T-helper 1 cell treated with Interleukin-12 subunit alpha and Interleukin-12 subunit beta and Interleukin-4 antibody, amounts not matched to agents 30 μg/mL and 1 μg/mL, for 36 hours (primary cell): ENCODE measurements around the gene BTG2.
A peak's percentile ranks its signal among the peaks of the same experiment; 100 is the strongest.
"Not testable (repeated sequence)": the region's sequence is repeated elsewhere in the genome, so short reads cannot be mapped to it uniquely, and the experiment has no call there.

Experiments used
- H3K27ac Mint-ChIP-seq: one replicate; pipeline ENCODE4 v1.8.0; 2021; ENCODE audit warnings: mild to moderate bottlenecking, mixed read lengths
- H3K27me3 Mint-ChIP-seq: one replicate; pipeline ENCODE4 v1.8.0; 2021; ENCODE audit warnings: low read depth, mixed read lengths
- H3K36me3 Mint-ChIP-seq: one replicate; pipeline ENCODE4 v1.8.0; 2021; ENCODE audit warnings: low read depth, mixed read lengths
- H3K4me1 Mint-ChIP-seq: one replicate; pipeline ENCODE4 v1.8.0; 2021; ENCODE audit warnings: low read depth, mixed read lengths
- H3K4me3 Mint-ChIP-seq: one replicate; pipeline ENCODE4 v1.8.0; 2021; ENCODE audit warnings: mild to moderate bottlenecking, moderate library complexity, mixed read lengths
- H3K9me3 Mint-ChIP-seq: one replicate; pipeline ENCODE4 v1.8.0; 2021; ENCODE audit warnings: mixed read lengths

The BTG2 gene

GRCh38 chr1:203304919-203305808 lies at the start of gene BTG2:
BTG2 (plus strand) TSS chr1:203305519; CDS start chr1:203305607, 88 bp downstream.
- peaks cover 46% of the 10 kb centered on the region for H3K36me3 Mint-ChIP-seq
- H3K27ac Mint-ChIP-seq = peak within 1 kb of the TSS; percentile 95
- peak within 1 kb of the TSS; percentile 97 for H3K4me3 Mint-ChIP-seq
- H3K9me3 Mint-ChIP-seq = no peaks in the 10 kb centered on the region
- H3K4me1 Mint-ChIP-seq = peaks cover 62% of the 10 kb centered on the region
- no peaks in the 10 kb centered on the region for H3K27me3 Mint-ChIP-seq

GRCh38 chr1:203256636-203257035 lies 48.7 kb upstream of the BTG2 start:
- not testable (repeated sequence) for H3K36me3 Mint-ChIP-seq, H3K27ac Mint-ChIP-seq, H3K9me3 Mint-ChIP-seq, H3K4me3 Mint-ChIP-seq, H3K4me1 Mint-ChIP-seq
- peaks cover 54% of the 10 kb centered on the region for H3K27me3 Mint-ChIP-seq

GRCh38 chr1:203263496-203263895 lies 41.8 kb upstream of the BTG2 start:
- Mint-ChIP-seq H3K36me3 (no peaks in the 10 kb centered on the region), H3K9me3 (no peaks in the 10 kb centered on the region), H3K27me3 (peaks cover 27% of the 10 kb centered on the region), H3K4me3 (no peak overlapping the region), H3K4me1 (peaks cover 9% of the 10 kb centered on the region), H3K27ac (no peak overlapping the region)

- Mint-ChIP-seq H3K4me1 (peaks cover 9% of the 10 kb centered on the region), H3K27me3 (peaks cover 26% of the 10 kb centered on the region), H3K27ac (no peak overlapping the region), H3K9me3 (no peaks in the 10 kb centered on the region), H3K36me3 (no peaks in the 10 kb centered on the region), H3K4me3 (no peak overlapping the region)
These were observed 41.2 kb upstream of the BTG2 start for GRCh38 chr1:203264052-203264501.

- Mint-ChIP-seq H3K36me3 (no peaks in the 10 kb centered on the region), H3K4me1 (peaks cover 9% of the 10 kb centered on the region), H3K27ac (no peak overlapping the region), H3K9me3 (no peaks in the 10 kb centered on the region), H3K4me3 (no peak overlapping the region), H3K27me3 (peaks cover 17% of the 10 kb centered on the region)
These were observed 39.8 kb upstream of the BTG2 start for GRCh38 chr1:203265541-203265940.

GRCh38 chr1:203266140-203266539 lies 39.2 kb upstream of the BTG2 start:
- H3K4me3 Mint-ChIP-seq, H3K27ac Mint-ChIP-seq, H3K36me3 Mint-ChIP-seq, H3K9me3 Mint-ChIP-seq: not testable (repeated sequence)
- Mint-ChIP-seq H3K27me3 (peaks cover 11% of the 10 kb centered on the region), H3K4me1 (peaks cover 13% of the 10 kb centered on the region)

- H3K27ac Mint-ChIP-seq = peak overlapping the region; percentile 74
These were observed 37.9 kb upstream of the BTG2 start for GRCh38 chr1:203267347-203267846.

GRCh38 chr1:203267912-203268311 lies 37.4 kb upstream of the BTG2 start:
- H3K36me3 Mint-ChIP-seq = no peaks in the 10 kb centered on the region
- peak overlapping the region; percentile 84 for H3K4me3 Mint-ChIP-seq
- H3K27me3 Mint-ChIP-seq = no peaks in the 10 kb centered on the region
- H3K4me1 Mint-ChIP-seq = peaks cover 21% of the 10 kb centered on the region
- no peaks in the 10 kb centered on the region for H3K9me3 Mint-ChIP-seq
- peak overlapping the region; percentile 74 for H3K27ac Mint-ChIP-seq

More at GRCh38 chr1:203267347-203267846, 37.9 kb upstream of the BTG2 start:
- H3K4me1 Mint-ChIP-seq = peaks cover 21% of the 10 kb centered on the region
- H3K27me3 Mint-ChIP-seq = peaks cover 2% of the 10 kb centered on the region
- H3K36me3 Mint-ChIP-seq = no peaks in the 10 kb centered on the region
- peak overlapping the region; percentile 84 for H3K4me3 Mint-ChIP-seq
- no peaks in the 10 kb centered on the region for H3K9me3 Mint-ChIP-seq

GRCh38 chr1:203268901-203269653 lies 36.2 kb upstream of the BTG2 start:
- H3K27me3 Mint-ChIP-seq = no peaks in the 10 kb centered on the region
- no peak overlapping the region for H3K27ac Mint-ChIP-seq

GRCh38 chr1:203269654-203270020 lies 35.7 kb upstream of the BTG2 start:
- no peaks in the 10 kb centered on the region for H3K27me3 Mint-ChIP-seq
- H3K4me3 Mint-ChIP-seq = no peak overlapping the region
- peaks cover 32% of the 10 kb centered on the region for H3K4me1 Mint-ChIP-seq
- no peaks in the 10 kb centered on the region for H3K9me3 Mint-ChIP-seq
- no peaks in the 10 kb centered on the region for H3K36me3 Mint-ChIP-seq
- no peak overlapping the region for H3K27ac Mint-ChIP-seq

More at GRCh38 chr1:203268901-203269653, 36.2 kb upstream of the BTG2 start:
- H3K4me3 Mint-ChIP-seq = no peak overlapping the region
- H3K36me3 Mint-ChIP-seq = no peaks in the 10 kb centered on the region
- H3K9me3 Mint-ChIP-seq = no peaks in the 10 kb centered on the region
- peaks cover 28% of the 10 kb centered on the region for H3K4me1 Mint-ChIP-seq

GRCh38 chr1:203270448-203270847 lies 34.9 kb upstream of the BTG2 start:
- Mint-ChIP-seq H3K4me3 (no peak overlapping the region), H3K9me3 (no peaks in the 10 kb centered on the region)

GRCh38 chr1:203271018-203271743 lies 34.1 kb upstream of the BTG2 start:
- Mint-ChIP-seq H3K36me3 (no peaks in the 10 kb centered on the region), H3K4me1 (peaks cover 45% of the 10 kb centered on the region), H3K27me3 (no peaks in the 10 kb centered on the region), H3K4me3 (no peak overlapping the region), H3K9me3 (no peaks in the 10 kb centered on the region), H3K27ac (peak overlapping the region; percentile 62)

More at GRCh38 chr1:203270448-203270847, 34.9 kb upstream of the BTG2 start:
- Mint-ChIP-seq H3K4me1 (peaks cover 40% of the 10 kb centered on the region), H3K27ac (peak overlapping the region; percentile 62), H3K36me3 (no peaks in the 10 kb centered on the region), H3K27me3 (no peaks in the 10 kb centered on the region)

GRCh38 chr1:203271962-203272632 lies 33.2 kb upstream of the BTG2 start:
- H3K4me3 Mint-ChIP-seq = no peak overlapping the region
- no peaks in the 10 kb centered on the region for H3K36me3 Mint-ChIP-seq
- peaks cover 52% of the 10 kb centered on the region for H3K4me1 Mint-ChIP-seq
- H3K9me3 Mint-ChIP-seq = no peaks in the 10 kb centered on the region
- H3K27me3 Mint-ChIP-seq = no peaks in the 10 kb centered on the region
- H3K27ac Mint-ChIP-seq = no peak overlapping the region
